ENCODE results near the gene ZBTB47.

ZBTB47 gene

GRCh38 chr3:42686832-42687650 lies 33.5 kb downstream of the ZBTB47 start:
- H3K9me3 ChIP-seq (ENCODE audit: insufficient read depth, low read depth, low read length) = peaks cover 12% of the 10 kb centered on the region
- H4K8ac ChIP-seq (ENCODE audit: low read depth, low read length) = no peak overlapping the region
- no peak overlapping the region for H3K4me3 ChIP-seq (ENCODE audit: low read depth, low read length)
- no peak overlapping the region for H4K12ac ChIP-seq (ENCODE audit: low read depth, low read length)
- no peak overlapping the region for H3K23ac ChIP-seq (ENCODE audit: low read length)
- no peaks in the 10 kb centered on the region for H3K79me2 ChIP-seq (ENCODE audit: control insufficient read depth, insufficient read depth, low read length, poor library complexity)
- H3K4me1 ChIP-seq (ENCODE audit: control insufficient read depth in 1 of 2, insufficient read depth in 2 of 2, low read length in 2 of 2) = peaks cover 3 to 5% of the 10 kb centered on the region in 2 experiments
- H3K18ac ChIP-seq (ENCODE audit: low read length) = no peak overlapping the region
- H3K9ac ChIP-seq (ENCODE audit: low read length) = no peak overlapping the region
- H4K91ac ChIP-seq (ENCODE audit: low read depth, low read length) = no peak overlapping the region
- DNase-seq = no peak
- no peak overlapping the region for H2AK5ac ChIP-seq (ENCODE audit: low read length)
- no peak overlapping the region for H3K14ac ChIP-seq (ENCODE audit: low read length)
- no peak overlapping the region for H3K4ac ChIP-seq (ENCODE audit: low read depth, low read length)
- no peaks in the 10 kb centered on the region for H3K27me3 ChIP-seq (ENCODE audit: insufficient read depth, low read length)
- peaks cover 2% of the 10 kb centered on the region for H3K79me1 ChIP-seq (ENCODE audit: low read length)
- no peak overlapping the region for H3K27ac ChIP-seq (ENCODE audit: low read depth, low read length)
- H2BK12ac ChIP-seq (ENCODE audit: low read length) = no peak overlapping the region
- H2AFZ ChIP-seq (ENCODE audit: insufficient read depth, low read length, poor library complexity) = no peak overlapping the region
- H3K36me3 ChIP-seq (ENCODE audit: control insufficient read depth in 1 of 2, insufficient read depth in 2 of 2, low read length in 2 of 2) = no peaks in the 10 kb centered on the region
- H2BK120ac ChIP-seq (ENCODE audit: insufficient read depth, low read length, poor library complexity) = no peak overlapping the region
- no peak overlapping the region for H3K4me2 ChIP-seq (ENCODE audit: low read length)
- WGBS (ENCODE audit: extremely low coverage, insufficient coverage, insufficient read length) = no CpG with 5 or more reads among the region's 7 CpGs
- no peak overlapping the region for H2BK5ac ChIP-seq (ENCODE audit: low read depth, low read length, poor library complexity)

GRCh38 chr3:42688016-42688415 lies 34.5 kb downstream of the ZBTB47 start:
- no peak overlapping the region for H2BK120ac ChIP-seq (ENCODE audit: insufficient read depth, low read length, poor library complexity)
- H4K12ac ChIP-seq (ENCODE audit: low read depth, low read length) = no peak overlapping the region
- H3K14ac ChIP-seq (ENCODE audit: low read length) = no peak overlapping the region
- H3K36me3 ChIP-seq (ENCODE audit: control insufficient read depth in 1 of 2, insufficient read depth in 2 of 2, low read length in 2 of 2) = no peaks in the 10 kb centered on the region
- no peak overlapping the region for H2BK5ac ChIP-seq (ENCODE audit: low read depth, low read length, poor library complexity)
- no peak overlapping the region for H4K8ac ChIP-seq (ENCODE audit: low read depth, low read length)
- peaks cover 2% of the 10 kb centered on the region for H3K79me1 ChIP-seq (ENCODE audit: low read length)
- peaks cover 12% of the 10 kb centered on the region for H3K9me3 ChIP-seq (ENCODE audit: insufficient read depth, low read depth, low read length)
- no peak overlapping the region for H4K91ac ChIP-seq (ENCODE audit: low read depth, low read length)
- no peak overlapping the region for H3K23ac ChIP-seq (ENCODE audit: low read length)
- no CpG with 5 or more reads among the region's 15 CpGs for WGBS (ENCODE audit: extremely low coverage, insufficient coverage, insufficient read length)
- H3K4me1 ChIP-seq (ENCODE audit: control insufficient read depth in 1 of 2, insufficient read depth in 2 of 2, low read length in 2 of 2) = peaks cover 3 to 5% of the 10 kb centered on the region in 2 experiments
- H2AK5ac ChIP-seq (ENCODE audit: low read length) = no peak overlapping the region
- H3K4ac ChIP-seq (ENCODE audit: low read depth, low read length) = no peak overlapping the region
- no peaks in the 10 kb centered on the region for H3K27me3 ChIP-seq (ENCODE audit: insufficient read depth, low read length)
- DNase-seq = no peak
- no peaks in the 10 kb centered on the region for H3K79me2 ChIP-seq (ENCODE audit: control insufficient read depth, insufficient read depth, low read length, poor library complexity)
- no peak overlapping the region for H3K4me3 ChIP-seq (ENCODE audit: low read depth, low read length)
- H2BK12ac ChIP-seq (ENCODE audit: low read length) = no peak overlapping the region
- H2AFZ ChIP-seq (ENCODE audit: insufficient read depth, low read length, poor library complexity) = no peak overlapping the region
- no peak overlapping the region for H3K9ac ChIP-seq (ENCODE audit: low read length)
- no peak overlapping the region for H3K27ac ChIP-seq (ENCODE audit: low read depth, low read length)
- no peak overlapping the region for H3K4me2 ChIP-seq (ENCODE audit: low read length)
- no peak overlapping the region for H3K18ac ChIP-seq (ENCODE audit: low read length)

- Histone ChIP-seq H3K4me2 (ENCODE audit: low read length) (no peak overlapping the region), H2AFZ (ENCODE audit: insufficient read depth, low read length, poor library complexity) (no peak overlapping the region), H3K4me1 (ENCODE audit: control insufficient read depth in 1 of 2, insufficient read depth in 2 of 2, low read length in 2 of 2) (peaks cover 0 to 2% of the 10 kb centered on the region in 2 experiments), H3K79me2 (ENCODE audit: control insufficient read depth, insufficient read depth, low read length, poor library complexity) (no peaks in the 10 kb centered on the region), H3K18ac (ENCODE audit: low read length) (no peak overlapping the region), H2BK120ac (ENCODE audit: insufficient read depth, low read length, poor library complexity) (no peak overlapping the region), H2BK5ac (ENCODE audit: low read depth, low read length, poor library complexity) (no peak overlapping the region), H4K12ac (ENCODE audit: low read depth, low read length) (no peak overlapping the region), H2BK12ac (ENCODE audit: low read length) (no peak overlapping the region), H3K27me3 (ENCODE audit: insufficient read depth, low read length) (no peaks in the 10 kb centered on the region), H3K4me3 (ENCODE audit: low read depth, low read length) (no peak overlapping the region), H3K9me3 (ENCODE audit: insufficient read depth, low read depth, low read length) (peaks cover 12% of the 10 kb centered on the region), H3K36me3 (ENCODE audit: control insufficient read depth in 1 of 2, insufficient read depth in 2 of 2, low read length in 2 of 2) (no peaks in the 10 kb centered on the region), H4K8ac (ENCODE audit: low read depth, low read length) (no peak overlapping the region), H3K4ac (ENCODE audit: low read depth, low read length) (no peak overlapping the region), H3K27ac (ENCODE audit: low read depth, low read length) (no peak overlapping the region), H3K23ac (ENCODE audit: low read length) (no peak overlapping the region), H2AK5ac (ENCODE audit: low read length) (no peak overlapping the region), H3K79me1 (ENCODE audit: low read length) (no peaks in the 10 kb centered on the region), H3K14ac (ENCODE audit: low read length) (no peak overlapping the region), H3K9ac (ENCODE audit: low read length) (no peak overlapping the region), H4K91ac (ENCODE audit: low read depth, low read length) (no peak overlapping the region)
- DNase-seq = no peak
- no CpG with 5 or more reads among the region's 22 CpGs for WGBS (ENCODE audit: extremely low coverage, insufficient coverage, insufficient read length)
Measured at GRCh38 chr3:42688487-42689420, 35.3 kb downstream of the ZBTB47 start.

GRCh38 chr3:42689421-42690014 lies 36.0 kb downstream of the ZBTB47 start:
- no CpG with 5 or more reads among the region's 9 CpGs for WGBS (ENCODE audit: extremely low coverage, insufficient coverage, insufficient read length)
- Histone ChIP-seq H2BK120ac (ENCODE audit: insufficient read depth, low read length, poor library complexity) (no peak overlapping the region), H2AK5ac (ENCODE audit: low read length) (no peak overlapping the region), H3K79me2 (ENCODE audit: control insufficient read depth, insufficient read depth, low read length, poor library complexity) (no peaks in the 10 kb centered on the region), H3K27me3 (ENCODE audit: insufficient read depth, low read length) (no peaks in the 10 kb centered on the region), H3K18ac (ENCODE audit: low read length) (no peak overlapping the region), H3K27ac (ENCODE audit: low read depth, low read length) (no peak overlapping the region), H3K4me1 (ENCODE audit: control insufficient read depth in 1 of 2, insufficient read depth in 2 of 2, low read length in 2 of 2) (peaks cover 0 to 1% of the 10 kb centered on the region in 2 experiments), H3K79me1 (ENCODE audit: low read length) (no peaks in the 10 kb centered on the region), H4K91ac (ENCODE audit: low read depth, low read length) (no peak overlapping the region), H3K23ac (ENCODE audit: low read length) (no peak overlapping the region), H3K9me3 (ENCODE audit: insufficient read depth, low read depth, low read length) (peaks cover 12% of the 10 kb centered on the region), H3K9ac (ENCODE audit: low read length) (no peak overlapping the region), H2BK12ac (ENCODE audit: low read length) (no peak overlapping the region), H2BK5ac (ENCODE audit: low read depth, low read length, poor library complexity) (no peak overlapping the region), H4K8ac (ENCODE audit: low read depth, low read length) (no peak overlapping the region), H3K4ac (ENCODE audit: low read depth, low read length) (no peak overlapping the region), H4K12ac (ENCODE audit: low read depth, low read length) (no peak overlapping the region), H3K14ac (ENCODE audit: low read length) (no peak overlapping the region), H3K4me2 (ENCODE audit: low read length) (no peak overlapping the region), H3K36me3 (ENCODE audit: control insufficient read depth in 1 of 2, insufficient read depth in 2 of 2, low read length in 2 of 2) (no peaks in the 10 kb centered on the region), H2AFZ (ENCODE audit: insufficient read depth, low read length, poor library complexity) (no peak overlapping the region), H3K4me3 (ENCODE audit: low read depth, low read length) (no peak overlapping the region)
- DNase-seq = no peak
